GM18498 (cell line): Measurements from ENCODE around the gene IMMP1L.

ENCODE experiments used
- ATAC-seq: cut with Tn5 transposase; IDR thresholded peaks from one replicate; pipeline ENCODE4 v1.9.1; 2021; ENCODE audit warnings: mild to moderate bottlenecking, moderate library complexity; ENCODE audit not compliant: unreplicated experiment

The IMMP1L gene

DNA sequence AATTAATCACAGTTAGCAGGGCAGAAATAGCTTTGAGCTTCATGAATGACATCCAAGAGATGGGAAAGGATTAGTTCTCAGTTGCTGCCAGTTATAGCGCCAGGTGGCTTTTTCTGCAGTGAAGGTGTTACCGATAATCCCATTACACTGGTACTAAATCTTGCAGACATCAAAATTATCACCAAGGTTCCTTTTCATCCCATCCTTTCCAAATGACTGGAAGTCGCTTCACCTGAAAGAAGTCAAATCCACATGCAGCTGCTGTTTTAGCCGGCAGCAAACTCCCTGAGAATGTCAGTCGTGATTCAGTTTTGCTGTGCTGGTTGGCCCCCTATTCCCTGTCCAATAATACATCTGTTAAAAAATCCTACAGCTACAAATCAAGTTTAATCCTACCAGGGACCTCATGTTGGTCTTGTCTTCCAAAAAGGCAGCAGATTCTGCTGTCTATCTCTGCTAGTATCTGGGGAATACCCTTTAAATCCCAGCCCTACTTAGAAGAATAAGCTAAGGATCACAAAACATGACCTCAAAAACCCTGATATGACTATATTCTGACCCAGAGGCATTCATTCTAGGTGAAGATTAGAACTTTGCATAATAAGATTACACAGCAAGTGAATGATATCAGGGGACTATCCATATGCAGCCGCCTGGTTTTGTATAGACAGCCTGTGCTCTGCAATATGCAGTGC is 31.7 kb downstream of the IMMP1L start:
- ATAC-seq, result no peak

DNA sequence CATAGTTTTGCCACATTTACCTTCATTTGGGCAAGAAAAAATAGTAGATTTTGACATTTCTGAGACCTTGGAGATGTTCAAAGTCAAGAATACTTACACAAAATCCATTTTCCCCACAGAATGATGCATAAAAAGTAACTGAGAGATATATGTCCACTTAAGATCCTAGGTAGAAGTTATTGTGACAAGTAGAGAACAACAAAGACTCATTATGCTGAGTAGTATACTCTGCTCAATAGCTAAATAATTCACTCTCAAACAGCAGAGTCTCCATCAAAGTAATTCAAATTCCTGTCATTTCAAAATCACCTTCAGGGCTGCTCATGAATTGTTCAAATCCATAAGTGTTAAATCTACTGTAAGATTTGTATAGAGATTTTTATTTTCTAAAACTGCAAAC is 35.3 kb downstream of the IMMP1L start:
- no peak for ATAC-seq

DNA sequence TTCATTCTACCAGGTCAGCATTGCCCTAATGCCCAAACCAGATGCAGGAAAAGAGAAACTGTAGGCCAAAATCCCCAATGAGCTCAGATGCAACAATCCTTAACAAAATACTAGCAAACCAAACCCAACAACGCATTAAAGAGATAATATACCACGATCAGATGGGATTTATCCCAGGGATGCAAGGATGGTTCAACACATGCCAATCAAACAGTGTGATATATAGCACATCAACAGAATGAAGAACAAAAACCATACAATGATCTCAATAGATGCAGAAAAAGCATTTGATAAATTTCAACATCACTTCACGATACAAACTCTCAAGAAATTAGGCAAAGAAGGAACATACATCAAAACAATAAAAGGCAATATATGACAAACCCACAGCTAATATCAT is 45.0 kb downstream of the IMMP1L start:
- ATAC-seq, result no peak

DNA sequence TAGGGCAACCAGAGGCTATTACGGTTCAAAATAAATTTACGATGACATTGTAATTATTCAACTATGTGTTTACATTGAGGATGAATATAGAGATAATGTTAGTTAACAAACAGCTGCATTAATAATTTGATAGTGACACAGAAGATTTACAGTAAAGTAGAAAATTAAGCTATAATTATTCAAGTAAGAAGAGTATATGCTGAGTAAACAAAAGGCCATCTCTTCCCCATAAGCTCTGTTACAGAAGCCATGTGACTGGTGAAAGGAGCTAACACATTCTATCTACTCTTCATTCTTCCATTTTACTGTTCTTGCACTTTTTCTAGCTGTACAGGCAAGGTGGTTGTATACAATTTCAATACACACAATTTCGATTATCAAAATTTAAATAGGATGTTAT is 54.2 kb downstream of the IMMP1L start:
- ATAC-seq, result no peak

DNA sequence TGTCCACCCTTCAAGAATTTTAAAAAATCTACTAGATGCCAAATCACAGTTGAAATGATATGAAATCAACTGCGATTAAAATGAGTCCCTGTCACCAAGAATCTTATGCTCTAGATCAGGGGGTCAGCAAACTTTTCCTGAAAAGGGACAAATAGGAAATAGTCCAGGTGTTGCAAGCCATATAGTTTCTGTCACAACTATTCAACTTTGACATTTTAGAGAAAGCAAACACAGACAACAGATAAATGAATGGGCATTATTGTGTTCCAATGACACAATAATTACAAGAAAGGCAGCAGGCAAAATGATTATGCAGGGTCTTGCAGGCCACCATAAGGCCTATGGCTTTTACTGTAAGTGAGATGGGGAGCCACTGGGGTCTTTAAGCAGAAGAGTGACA is 58.6 kb downstream of the IMMP1L start:
- no peak for ATAC-seq

DNA sequence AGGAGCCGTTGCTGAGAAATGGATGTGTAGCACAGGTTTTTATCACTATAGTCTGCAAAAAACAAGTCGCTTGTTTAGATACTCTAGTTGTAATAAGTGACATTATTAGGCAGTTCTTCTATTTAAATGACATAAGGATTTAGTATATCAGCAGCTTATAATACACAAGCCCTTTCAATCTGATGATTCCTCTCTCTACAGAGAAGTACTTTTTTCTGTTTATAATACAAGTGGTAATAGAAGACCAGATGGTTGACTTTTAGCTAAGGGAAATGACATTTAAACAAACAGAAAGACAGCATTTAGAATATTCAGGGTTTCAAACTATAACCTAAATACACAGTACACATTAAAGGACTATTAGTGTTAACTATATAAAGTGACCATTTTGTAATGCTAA is 60.4 kb downstream of the IMMP1L start:
- ATAC-seq, result no peak

DNA sequence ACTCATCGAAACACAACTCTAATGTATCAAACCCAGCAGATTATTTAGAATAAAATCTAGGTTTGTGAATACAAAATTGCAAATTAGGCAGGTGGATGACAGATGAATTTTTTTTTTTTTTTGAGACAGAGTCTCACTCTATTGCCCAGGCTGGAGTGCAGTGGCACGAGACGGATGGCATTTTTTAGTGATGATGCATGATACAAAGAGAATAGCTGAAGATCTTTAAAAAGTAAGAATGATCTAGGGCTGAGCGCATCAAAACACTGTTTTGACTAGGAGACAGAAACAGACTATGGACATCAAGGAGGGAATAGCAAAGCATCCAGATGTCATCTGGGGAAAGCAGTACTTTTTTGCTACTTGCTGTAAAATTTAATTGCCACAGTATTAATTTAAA is 63.8 kb downstream of the IMMP1L start:
- ATAC-seq, result no peak

DNA sequence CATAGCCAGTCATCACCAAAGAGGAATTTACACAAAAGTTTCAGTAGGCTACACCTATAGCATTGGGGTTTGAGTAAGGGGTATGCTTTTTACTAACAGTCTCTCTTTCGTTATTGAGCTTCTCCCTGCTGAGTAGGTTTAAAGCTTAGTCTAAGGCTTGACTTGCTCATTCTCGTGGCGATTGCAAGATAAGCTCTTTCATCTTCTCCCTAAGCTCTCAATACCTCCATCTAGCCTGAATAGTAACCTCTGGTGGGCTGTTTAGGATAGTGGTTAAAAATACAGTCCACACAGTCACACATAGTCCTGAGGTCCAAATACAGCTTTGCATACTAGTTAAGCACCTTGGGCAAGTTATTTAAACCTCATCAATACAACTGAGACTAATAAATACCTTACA is 65.6 kb downstream of the IMMP1L start:
- no peak for ATAC-seq

DNA sequence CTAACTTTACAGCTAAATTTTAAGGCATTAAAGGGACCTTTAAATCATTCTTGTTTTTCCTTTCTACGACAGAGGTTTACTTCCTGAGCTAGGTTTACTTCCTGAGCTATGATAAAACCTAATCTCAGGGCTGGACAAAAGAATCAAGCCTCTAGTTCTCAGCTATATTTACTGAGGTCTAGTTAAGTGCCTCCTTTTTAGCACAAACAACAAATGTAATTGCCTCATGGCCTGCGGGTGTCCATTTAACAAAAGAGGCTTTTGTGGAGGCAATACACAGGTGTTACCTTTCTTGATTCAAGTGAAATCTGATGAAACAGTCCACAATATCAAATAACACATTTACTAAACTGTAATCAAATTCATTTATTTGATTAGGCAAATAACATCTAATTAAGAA is 67.3 kb downstream of the IMMP1L start:
- no peak for ATAC-seq

DNA sequence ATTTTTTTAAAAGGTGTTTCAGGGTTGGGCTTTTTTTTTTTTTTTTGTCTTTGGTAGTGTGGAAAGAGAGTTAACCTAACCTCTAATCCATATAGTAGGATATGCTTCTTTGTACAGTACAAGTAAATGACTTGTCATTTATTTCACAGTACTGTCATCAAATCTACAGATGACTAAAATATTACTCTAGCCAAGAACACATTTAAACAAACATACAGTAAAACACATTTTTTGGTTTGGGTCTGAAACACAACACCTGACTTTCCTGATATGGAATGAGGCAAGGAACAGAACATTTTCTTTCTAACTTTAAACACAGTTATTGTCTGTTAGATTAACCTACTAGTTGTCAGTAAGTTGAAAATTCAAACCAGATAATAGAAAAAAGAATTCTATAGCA is 68.1 kb downstream of the IMMP1L start:
- no peak for ATAC-seq

DNA sequence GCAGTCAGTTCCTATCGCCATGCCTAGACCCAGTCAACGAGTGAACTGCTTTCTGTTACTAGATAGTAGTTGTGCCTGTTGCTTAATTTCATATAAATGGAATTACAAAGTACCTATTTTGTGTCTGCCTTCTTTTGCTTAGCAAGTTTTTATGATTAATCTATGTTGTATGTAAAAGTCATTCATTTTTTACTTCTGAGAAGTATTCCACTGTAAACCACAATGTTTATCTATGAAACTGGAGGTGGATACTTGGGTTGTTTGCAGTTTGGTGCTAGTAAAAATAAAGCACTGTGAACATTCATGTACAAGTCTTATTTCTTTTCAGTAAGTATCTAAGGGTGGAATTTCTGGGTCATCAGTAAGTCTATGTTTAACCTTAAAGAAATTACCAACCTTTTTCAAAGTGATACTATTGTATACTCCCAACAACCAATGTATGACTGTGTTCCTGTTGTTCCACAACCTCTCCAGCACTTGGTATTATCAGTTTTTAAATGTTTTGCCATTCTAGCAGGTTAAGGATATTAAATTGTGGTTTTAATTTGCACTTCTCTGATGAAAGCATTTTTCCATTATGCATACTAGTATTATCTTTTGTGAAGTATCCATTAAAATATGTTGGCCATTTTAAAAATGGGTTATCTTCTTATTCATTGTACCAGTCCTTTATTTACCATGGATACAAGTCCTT is 71.5 kb downstream of the IMMP1L start:
- no peak for ATAC-seq

DNA sequence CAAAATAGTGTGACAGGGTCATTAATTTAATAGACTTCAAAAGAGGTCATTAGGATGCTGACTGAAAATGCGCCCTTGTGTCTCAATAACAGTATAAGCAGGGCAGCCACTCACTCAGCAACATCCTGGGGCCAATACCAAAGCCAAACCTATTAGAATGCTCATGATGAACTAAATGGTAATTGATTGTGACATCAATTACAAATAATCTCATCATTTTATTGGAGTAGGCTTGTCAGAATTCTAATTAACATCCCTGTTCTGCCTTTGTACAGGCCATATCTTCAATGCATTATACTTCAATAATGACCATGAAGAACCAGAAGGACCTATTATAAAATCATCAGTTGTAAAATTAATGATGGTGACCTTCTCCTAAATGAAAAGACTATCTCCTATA is 75.6 kb downstream of the IMMP1L start:
- no peak for ATAC-seq

DNA sequence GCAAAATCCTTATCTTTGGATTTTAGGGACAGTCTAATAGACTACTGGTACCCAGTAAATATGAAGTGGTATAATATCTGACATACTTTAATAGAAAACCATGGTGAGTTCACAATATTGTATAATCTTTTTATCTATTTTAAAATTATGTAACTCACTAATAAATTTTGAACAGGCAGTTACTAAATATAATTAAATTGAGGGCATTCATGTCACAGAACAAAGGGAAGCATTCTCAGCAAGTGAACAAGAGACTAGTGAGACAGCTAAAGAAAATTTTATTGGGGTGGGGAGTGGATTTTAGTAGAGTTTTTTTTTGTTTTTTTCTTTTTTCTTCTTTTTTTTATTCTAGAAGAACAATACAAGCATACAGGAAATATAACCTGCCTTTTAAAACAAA is 84.8 kb downstream of the IMMP1L start:
- no peak for ATAC-seq

DNA sequence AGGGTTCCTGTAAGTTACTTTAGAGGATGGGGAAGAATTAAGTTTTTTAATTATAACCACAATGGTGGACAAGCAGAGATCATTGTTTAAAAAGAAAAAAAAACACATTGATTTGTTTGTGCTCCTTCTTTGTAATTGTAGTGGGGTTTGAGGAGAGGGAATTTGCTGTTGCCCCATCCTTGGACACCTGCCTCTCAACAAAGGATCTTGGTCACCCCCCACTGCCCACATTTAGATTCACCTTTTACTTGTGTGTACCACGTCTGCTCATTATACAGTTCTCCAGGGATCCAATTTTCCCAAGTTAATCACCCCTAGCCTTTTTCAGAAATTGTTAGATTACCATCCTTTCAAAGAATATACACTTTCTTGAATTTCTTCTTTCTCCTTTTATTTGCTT is 86.7 kb downstream of the IMMP1L start:
- ATAC-seq, result no peak

DNA sequence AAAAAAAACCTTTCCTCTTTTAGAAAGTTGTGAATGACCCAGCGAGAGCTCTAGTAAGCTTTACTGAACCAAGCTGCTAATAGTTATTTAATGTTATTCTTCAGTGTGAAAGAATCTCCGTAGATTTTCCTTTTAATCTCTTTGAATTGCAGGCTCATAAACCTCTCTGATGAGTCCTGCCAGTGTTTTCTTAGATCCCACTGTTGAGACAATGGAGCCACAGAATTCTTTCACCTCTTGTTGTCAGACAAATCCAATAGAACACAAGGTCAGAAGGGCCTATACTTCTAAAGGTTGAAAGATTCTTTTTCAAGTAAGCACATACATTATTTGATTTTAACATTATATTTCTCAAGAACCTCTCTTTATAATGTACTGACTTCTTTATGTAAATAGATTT is 87.6 kb downstream of the IMMP1L start:
- ATAC-seq, result no peak

DNA sequence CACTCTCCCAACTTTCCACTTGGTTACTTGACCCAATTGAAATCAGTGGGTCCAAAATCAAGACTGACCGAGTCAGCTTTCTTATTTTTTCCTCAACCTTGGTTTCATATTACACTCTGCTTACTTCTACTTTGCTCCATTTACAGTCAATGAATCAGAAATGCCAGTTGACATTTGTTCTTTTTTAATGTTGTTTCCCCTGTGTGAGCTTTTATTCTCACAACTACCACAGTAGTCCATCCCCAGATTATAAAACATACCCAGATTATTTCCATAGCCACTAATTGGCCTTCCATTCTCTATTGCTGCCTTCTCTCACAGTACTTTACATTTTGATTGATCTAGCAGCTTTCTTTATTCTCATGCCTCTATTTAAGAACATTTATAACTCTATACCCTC is 89.8 kb downstream of the IMMP1L start:
- ATAC-seq, result no peak

DNA sequence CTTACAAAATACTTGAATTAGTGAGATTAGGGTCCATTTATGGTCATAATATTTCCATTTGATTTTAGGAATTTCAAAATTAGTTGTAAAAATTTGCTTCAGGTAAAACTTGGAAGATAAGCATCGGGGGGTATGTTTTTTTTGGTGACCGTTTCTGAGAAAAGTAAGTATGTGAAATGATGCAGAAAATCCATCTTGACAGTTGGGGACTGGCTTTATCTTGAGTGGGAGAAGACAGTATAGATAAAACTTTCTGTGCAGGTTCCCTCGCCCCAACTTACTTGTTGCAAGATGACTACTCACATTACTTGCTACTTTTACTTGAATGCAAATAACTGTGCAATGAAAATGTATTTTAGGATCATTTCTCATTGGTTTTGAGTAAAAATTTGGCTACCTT is 90.3 kb downstream of the IMMP1L start:
- no peak for ATAC-seq

DNA sequence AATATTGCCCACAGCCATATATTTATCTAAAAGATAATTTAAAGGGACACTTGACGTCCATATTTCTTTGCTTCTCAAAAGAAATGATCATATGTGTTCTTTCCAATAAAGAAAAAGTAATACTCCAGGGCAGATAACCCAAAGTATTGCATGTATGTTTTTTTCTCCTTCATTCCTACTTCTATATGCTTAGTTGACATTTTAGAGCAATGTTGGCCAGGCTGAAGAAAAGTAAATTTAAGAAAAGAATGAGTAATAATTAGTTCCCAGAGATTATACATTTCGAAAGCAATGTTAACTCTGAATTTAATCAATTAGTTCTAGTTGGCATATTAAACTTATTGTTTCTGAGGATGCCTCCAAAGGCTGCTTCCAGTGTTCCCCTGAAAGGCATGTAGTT is 91.6 kb downstream of the IMMP1L start:
- ATAC-seq, result no peak

DNA sequence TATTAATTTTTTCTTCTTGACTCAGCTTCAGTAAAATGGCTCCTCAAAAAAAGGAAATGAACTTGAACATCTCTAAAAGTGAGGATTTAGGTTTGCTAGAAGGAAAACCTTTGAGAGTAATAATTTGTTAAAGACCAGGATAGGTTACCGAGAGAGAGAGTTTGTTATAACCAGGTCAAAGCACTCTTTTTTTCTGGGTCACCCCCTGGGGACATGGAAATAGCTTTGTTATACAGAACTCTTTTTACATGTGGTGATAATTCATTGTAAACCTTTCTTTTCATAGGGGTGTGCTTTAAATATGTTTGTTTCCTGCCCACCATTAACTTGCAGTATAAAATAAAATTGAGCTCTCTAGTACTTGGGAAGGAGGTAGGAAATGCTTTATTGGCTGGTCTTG is 92.1 kb downstream of the IMMP1L start:
- no peak for ATAC-seq

DNA sequence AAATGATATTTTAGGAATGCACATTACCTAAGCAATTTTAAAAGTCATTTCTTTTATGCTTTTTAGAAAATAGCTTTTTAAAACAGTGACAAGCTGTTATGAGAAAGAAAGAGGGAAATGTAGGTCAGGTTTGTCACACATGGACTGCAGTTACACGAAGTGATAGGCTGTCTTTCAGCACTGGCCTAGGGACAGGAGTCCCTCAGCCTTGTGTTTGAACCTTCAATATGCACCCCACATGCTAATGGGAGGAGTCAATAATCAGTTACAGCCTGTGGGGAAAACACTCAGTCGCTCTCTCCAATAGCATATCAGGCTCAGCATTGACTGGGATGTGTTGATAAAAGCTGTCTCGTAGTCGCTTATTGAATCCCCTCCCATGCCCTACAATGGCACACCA is 94.0 kb downstream of the IMMP1L start:
- ATAC-seq, result no peak

DNA sequence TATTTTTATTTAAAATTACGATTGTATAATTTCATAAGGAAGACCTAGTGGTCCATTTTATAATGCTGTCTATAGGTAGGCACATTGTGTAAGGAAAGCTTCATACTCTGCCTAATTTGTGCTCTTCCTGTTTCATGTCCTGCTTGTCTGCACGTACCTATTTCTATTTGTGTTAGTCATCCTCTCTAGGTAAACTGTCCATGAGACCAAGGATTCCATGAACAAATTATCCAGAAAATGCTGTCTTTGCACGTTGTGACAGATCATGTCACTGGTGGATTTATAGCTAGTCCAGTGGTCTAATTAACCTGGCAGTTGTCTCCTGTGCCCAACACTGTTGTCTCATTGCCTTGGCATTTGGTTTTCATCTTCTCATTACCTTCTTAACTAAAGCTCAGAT is 95.1 kb downstream of the IMMP1L start:
- no peak for ATAC-seq

DNA sequence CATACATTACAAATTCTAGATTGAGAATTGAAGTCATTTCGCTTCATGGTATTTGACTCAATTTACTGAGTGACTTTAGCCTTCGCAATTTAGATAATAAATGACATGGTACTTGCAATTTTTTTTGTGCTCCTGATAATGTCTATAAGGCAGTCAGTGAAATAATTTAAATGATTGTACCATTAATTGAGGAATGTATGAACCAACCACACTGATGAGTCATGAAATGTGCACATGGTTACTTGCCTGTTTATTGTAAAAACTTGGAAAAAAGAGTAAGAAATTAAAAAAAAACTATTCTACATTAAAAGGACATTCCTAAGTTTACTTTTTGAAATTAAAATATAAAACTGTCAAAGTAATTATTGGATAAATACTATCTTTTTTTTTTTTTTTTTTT is 96.5 kb downstream of the IMMP1L start:
- ATAC-seq, result no peak

DNA sequence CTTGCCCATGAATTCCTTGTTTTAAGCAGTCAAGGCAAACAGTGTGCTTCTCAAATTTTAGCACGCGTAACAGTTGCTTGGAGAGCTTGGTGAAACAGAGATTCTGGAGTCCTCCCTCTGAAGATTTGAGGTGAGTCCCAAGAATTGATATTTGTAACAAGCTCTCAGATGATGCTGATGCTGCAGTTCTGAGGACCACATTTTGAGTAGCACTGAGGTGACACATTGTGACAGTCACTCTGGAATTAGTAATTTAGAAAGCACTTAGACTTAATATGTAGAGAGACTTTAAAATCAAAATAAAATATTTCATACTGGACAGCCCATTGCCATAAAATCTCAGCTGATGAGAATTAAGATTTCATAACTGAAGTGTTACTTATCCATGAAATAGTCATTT is 101.2 kb downstream of the IMMP1L start:
- ATAC-seq, result no peak
